GM19324 (cell line): Measurements from ENCODE around the gene SPINK6.

ENCODE experiments used
- ATAC-seq: cut with Tn5 transposase; IDR thresholded peaks from one replicate; pipeline ENCODE4 v1.9.1; 2021; ENCODE audit warnings: mild to moderate bottlenecking, moderate library complexity; ENCODE audit not compliant: unreplicated experiment, low FRiP score

SPINK6 gene, protein sequence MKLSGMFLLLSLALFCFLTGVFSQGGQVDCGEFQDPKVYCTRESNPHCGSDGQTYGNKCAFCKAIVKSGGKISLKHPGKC

GRCh38 chr5:148202531-148203203, at the start of gene SPINK6:
Gene SPINK6 (plus strand): TSS chr5:148203042. CDS start chr5:148203097, 55 bp downstream.
- no peak for ATAC-seq

DNA sequence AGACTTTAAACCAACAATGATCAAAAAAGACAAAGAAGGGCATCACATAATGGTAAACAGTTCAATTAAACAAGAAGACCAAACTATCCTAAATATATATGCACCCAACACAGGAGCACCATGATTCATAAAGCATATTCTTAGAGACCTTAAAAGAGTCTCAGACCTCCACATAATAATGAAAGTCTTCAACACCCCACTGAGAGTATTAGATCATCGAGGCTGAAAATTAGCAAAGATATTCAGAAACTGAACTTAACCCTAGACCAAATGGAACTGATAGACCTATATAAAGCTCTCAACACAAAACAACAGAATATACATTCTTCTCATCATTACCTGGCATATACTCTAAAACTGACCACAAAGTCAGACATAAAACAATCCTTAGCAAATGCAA, 46.2 kb upstream of the SPINK6 start:
- no peak for ATAC-seq

GRCh38 chr5:148162038-148162437, 40.8 kb upstream of the SPINK6 start:
- ATAC-seq: no peak

GRCh38 chr5:148163345-148163744, 39.5 kb upstream of the SPINK6 start:
- ATAC-seq: no peak

GRCh38 chr5:148166550-148167283, 36.1 kb upstream of the SPINK6 start:
- no peak for ATAC-seq

GRCh38 chr5:148168246-148168645, 34.6 kb upstream of the SPINK6 start, which contains the start of gene SPINK14:
Gene SPINK14 (plus strand): TSS chr5:148168546. CDS start chr5:148169733, 1,187 bp downstream.
- ATAC-seq: no peak

- ATAC-seq: no peak
Observed at GRCh38 chr5:148172377-148172776, 30.5 kb upstream of the SPINK6 start.

- no peak for ATAC-seq
Observed at GRCh38 chr5:148176480-148176879, 26.4 kb upstream of the SPINK6 start.

DNA sequence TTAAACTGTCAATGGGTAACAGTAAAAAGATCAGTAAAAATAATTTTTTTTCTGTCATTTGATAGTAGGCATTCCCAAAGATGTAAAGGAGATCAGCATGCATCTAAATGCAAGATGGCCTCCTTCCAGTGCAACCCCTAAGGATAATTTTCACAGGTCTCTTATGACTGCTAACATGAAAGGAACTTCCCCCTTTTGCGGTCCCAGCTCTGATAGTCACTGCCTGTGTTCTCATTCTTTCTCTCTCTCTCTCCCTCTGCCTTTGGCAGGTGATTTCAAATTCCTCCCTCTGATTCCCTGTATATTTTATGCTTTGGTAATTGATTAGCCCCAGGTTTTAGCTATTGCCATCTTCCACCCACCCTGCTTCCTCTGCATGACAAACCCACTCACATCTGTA, 25.6 kb upstream of the SPINK6 start:
- no peak for ATAC-seq

DNA sequence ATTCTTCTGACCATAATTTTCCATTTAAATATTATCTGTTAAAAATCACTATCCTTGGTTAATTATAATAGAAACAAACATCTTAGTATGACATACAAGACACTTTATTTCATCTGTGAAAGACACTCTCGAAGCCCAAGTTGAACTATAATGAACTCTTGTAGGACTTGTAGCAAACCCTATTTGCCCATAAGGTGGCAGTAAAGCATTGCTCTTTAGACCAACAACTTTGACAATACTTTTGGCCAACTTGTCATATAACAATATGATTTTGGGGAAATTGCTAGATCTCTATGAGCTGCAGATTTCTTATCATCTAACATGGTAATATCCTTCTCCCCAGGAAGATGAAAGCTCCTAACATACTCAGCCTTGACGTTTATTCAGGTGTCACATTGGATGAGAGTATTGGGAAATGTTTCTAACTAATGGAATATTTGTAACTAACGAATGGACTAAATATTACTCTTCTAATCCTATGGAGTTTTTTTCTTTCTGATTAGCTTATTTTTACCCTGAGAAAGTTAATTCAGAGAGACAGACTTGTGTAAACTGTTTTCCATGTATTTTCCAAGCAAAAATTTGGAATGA, 23.5 kb upstream of the SPINK6 start:
- ATAC-seq: no peak

GRCh38 chr5:148186248-148187003, 16.4 kb upstream of the SPINK6 start:
- ATAC-seq: no peak

DNA sequence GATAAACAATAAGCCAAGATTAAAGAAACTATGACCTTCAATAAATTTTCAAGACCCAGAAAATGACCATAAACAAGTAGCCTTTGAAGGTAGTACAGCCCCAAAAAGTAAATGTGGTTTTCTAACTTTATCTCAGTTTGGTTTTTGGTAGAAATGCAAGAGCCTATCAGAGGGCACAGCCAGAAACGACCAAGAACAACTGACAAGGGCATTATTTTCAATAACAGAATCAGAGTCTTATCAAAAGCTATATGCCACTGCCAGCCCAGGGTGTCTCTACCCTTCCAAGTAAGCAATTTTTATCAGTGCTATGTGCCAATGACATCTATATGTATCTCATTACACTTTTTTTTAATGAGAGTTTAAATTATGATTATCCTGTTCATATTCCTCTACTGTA, 11.8 kb upstream of the SPINK6 start:
- no peak for ATAC-seq

DNA sequence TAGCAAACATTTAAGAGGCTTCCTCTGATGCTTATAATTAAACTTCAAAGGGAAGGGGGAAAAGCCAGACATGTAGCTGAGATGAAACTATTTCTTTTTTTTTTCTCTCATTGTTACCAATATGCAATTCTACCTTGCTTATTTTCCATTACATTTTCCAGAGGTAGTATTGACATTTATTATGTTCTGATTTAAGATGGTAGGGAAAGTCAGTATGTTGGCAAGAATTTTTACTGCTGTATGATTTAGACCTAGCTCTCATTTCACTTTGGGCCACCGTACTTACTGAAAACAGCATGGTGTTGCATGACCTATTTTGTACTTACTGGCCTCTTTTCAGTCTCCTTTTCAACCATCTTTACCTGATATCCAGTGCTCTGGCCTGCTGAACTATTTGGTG, 9.6 kb upstream of the SPINK6 start:
- ATAC-seq: no peak

DNA sequence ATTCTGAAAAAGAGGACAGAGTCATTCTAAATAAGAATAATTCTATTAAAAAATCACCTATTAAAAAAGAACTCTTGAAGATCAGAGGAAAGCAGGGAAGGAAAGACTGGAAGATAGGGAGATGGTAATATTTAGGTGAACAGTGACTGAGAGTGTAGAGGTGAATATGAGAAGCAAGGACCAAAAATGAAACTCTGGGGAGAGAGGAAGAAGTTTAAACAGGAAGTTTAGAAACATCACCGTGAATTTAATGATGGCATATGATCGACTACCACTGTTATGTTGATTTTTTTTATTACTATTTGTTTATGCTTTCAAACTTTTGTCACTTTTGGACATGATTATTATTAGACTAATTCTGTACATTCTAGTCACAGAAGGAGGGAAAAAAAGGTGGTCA, 1.7 kb upstream of the SPINK6 start:
- ATAC-seq: no peak

DNA sequence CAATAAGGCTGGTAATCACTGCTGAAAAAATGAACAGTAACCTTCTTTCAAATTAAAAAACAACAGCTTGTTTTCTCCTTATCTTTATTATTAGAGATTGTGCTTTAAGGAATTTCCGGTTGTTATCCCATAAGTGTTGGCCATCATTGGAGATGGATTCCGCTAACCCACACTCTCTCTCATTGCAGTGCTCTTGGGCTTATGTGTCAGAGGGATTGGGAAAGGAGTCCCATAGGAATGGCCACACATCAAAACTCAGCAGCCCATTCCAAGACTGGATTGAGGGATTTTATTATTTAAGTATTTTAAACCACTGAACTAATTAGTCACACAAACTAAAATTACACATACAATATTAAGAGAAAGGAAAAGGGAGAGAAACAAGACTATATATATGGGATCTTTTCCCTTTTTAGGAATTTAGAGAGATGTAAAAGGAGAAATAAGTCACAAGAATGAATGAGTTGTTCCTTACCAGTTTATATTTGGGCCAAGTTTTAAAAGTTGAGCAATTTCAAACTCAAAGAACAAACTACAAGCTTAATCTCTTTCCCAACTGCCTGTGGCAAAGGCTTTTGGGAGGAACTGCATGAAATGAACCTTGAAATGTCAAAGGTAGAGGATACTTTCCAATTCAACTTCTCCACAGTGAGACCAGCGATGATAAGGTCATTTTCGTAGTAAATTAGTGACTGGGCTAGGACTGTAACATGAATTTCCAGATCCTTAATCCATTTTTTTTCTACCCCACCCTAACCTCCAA, 2.4 kb downstream of the SPINK6 start:
- ATAC-seq: no peak

- no peak for ATAC-seq
Observed at GRCh38 chr5:148205865-148206264, 3.0 kb downstream of the SPINK6 start.

- no peak for ATAC-seq
Observed at GRCh38 chr5:148206620-148207019, 3.8 kb downstream of the SPINK6 start.

DNA sequence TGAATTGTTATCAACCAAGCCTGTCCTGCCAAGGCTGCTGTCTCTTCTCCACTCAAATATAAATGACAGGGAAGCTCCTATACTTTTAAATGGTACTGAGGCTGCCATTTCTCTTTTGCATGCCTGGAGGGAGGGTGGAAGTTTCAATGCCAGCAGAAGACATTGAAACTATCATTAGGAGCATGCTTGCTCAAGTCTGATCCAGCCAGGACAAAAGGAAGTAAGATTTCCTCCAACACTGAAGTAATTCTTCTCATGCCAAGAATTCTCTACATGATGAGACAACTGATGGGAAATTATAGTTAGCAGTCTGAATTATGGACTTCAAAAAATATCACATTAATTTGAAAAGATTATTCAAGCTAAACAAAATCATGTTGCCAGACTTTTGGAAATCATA, 5.4 kb downstream of the SPINK6 start:
- no peak for ATAC-seq

- ATAC-seq: no peak
Observed at GRCh38 chr5:148209151-148209770, 6.4 kb downstream of the SPINK6 start.
